IMR-90 (cell line): Measurements from ENCODE around the gene POLR2F.

ENCODE experiments used
- BHLHE40 ChIP-seq: fragments of 150-350 bp; IDR thresholded peaks from 2 replicates; pipeline ENCODE4 v1.6.1; 2016; ENCODE audit warnings: mild to moderate bottlenecking, low read depth, low read length
- POLR2A ChIP-seq: IDR thresholded peaks from 2 replicates; pipeline ENCODE4 v1.6.1; 2012; ENCODE audit warnings: mild to moderate bottlenecking, low read depth, low read length
- TF ChIP-seq, protein P1 (sequence below): conservative IDR thresholded peaks from 2 replicates; pipeline ENCODE4 v1.5.1; 2012; ENCODE audit warnings: mild to moderate bottlenecking, low read depth, low read length, improper control_type of control experiment

DNA sequence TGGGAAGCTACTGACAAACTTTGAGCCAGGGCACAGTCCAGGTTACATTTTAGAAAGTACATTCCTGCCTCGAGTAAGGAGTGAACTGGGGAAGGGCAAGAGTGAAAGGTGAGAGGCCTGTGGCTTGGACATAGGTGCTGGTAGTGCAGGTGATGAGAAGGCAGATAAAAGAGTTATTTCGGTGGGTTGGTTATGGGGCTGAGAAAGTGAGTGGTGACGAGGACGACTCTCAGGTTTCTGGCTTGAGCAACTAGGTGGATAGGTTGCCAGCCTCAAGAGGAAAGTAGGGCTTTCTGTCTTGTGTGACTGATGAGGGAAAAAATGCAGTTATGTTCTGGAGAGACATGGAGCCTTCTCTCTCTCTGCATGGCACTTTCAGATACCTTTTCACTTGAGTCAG lies 3.7 kb downstream of the POLR2F start:
- TF ChIP-seq POLR2A (no peak), BHLHE40 (no peak)
- TF ChIP-seq, protein P1, sequence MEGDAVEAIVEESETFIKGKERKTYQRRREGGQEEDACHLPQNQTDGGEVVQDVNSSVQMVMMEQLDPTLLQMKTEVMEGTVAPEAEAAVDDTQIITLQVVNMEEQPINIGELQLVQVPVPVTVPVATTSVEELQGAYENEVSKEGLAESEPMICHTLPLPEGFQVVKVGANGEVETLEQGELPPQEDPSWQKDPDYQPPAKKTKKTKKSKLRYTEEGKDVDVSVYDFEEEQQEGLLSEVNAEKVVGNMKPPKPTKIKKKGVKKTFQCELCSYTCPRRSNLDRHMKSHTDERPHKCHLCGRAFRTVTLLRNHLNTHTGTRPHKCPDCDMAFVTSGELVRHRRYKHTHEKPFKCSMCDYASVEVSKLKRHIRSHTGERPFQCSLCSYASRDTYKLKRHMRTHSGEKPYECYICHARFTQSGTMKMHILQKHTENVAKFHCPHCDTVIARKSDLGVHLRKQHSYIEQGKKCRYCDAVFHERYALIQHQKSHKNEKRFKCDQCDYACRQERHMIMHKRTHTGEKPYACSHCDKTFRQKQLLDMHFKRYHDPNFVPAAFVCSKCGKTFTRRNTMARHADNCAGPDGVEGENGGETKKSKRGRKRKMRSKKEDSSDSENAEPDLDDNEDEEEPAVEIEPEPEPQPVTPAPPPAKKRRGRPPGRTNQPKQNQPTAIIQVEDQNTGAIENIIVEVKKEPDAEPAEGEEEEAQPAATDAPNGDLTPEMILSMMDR: no peak
